Measurements from ENCODE around the gene PPP1R14B. TPM values are rescaled to one million over a fixed set of nuclear protein-coding genes. Genes with fewer than 3 reads are reported as not detected.

PPP1R14B gene
- total and polyA plus RNA-seq, 2 of the 13 experiments (the other 11 are each of a cell fraction or from before 2014, with no cell fraction given): 110 to 148 TPM

DNA sequence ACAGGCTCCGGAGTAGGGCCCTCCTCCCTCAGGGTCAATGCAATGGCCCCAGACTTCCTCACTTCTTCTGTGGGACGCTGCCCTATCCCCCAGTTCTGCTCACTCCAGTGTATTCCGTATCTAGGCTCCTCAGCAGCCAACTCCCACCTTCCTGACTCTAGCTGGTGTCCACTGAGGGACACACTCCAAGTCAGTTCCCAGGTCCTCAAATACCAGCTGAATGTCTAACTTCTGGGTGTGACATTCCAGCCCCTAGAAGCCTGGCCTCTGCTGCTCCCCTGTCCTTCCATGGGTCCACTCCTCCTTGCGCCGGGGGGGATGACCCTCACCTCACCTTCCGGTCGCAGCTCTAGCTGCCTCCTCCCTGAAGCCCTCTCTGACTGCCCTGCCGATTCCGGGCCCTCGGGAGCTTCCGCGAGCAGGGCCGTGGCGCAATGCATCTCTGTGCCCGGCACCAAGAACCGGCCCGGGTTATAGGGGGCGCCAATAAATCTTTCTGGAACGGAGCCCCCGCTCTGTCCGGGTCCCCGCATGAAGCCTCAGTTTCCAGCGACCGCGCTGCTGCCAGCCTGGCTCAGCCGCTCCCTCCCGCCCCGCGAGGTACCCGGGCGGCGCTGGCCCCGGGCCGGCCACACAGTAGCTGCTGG is 22.3 kb upstream of the PPP1R14B start (continued):
- peak; percentile 50; the same call in 1 of the 2 replicates for TF ChIP-seq KDM1A (CRISPR knock-in tag; IDR thresholded peaks at IDR 0.05)
- no peak for TF ChIP-seq SPEN (CRISPR knock-in tag; IDR thresholded peaks at IDR 0.05; ENCODE audit: low read depth)
- peak; percentile 76 for TF ChIP-seq TEAD3 (CRISPR knock-in tag; optimal IDR thresholded peaks at IDR 0.05; ENCODE audit: borderline replicate concordance)
- no peak for TF ChIP-seq SRSF1 (optimal IDR thresholded peaks at IDR 0.05; ENCODE audit: low read depth, low read length)
- peak; percentile 78; the same call in 1 of the 2 replicates for TF ChIP-seq ZNF841 (CRISPR knock-in tag; IDR thresholded peaks at IDR 0.05; ENCODE audit: borderline replicate concordance)
- 0 out of 2 replicates have a peak, but pooled peaks have one; percentile 23 for TF ChIP-seq CEBPB (IDR thresholded peaks at IDR 0.05; ENCODE audit: borderline replicate concordance, low read depth, low read length)
- TF ChIP-seq YEATS2 (CRISPR knock-in tag; IDR thresholded peaks at IDR 0.05; ENCODE audit: borderline replicate concordance): no peak
- TF ChIP-seq CREM (IDR thresholded peaks at IDR 0.05): 0 out of 2 replicates have a peak, but pooled peaks have one; percentile 33
- TF ChIP-seq CREM (CRISPR knock-in tag; IDR thresholded peaks at IDR 0.05): no peak
- TF ChIP-seq, protein P1, sequence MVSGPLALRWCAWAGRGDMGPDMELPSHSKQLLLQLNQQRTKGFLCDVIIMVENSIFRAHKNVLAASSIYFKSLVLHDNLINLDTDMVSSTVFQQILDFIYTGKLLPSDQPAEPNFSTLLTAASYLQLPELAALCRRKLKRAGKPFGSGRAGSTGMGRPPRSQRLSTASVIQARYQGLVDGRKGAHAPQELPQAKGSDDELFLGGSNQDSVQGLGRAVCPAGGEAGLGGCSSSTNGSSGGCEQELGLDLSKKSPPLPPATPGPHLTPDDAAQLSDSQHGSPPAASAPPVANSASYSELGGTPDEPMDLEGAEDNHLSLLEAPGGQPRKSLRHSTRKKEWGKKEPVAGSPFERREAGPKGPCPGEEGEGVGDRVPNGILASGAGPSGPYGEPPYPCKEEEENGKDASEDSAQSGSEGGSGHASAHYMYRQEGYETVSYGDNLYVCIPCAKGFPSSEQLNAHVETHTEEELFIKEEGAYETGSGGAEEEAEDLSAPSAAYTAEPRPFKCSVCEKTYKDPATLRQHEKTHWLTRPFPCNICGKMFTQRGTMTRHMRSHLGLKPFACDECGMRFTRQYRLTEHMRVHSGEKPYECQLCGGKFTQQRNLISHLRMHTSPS (CRISPR knock-in tag; IDR thresholded peaks at IDR 0.05; ENCODE audit: low read depth): 0 out of 2 replicates have a peak, but pooled peaks have one; percentile 21
- peak; percentile 12; the same call in 1 of the 2 replicates for TF ChIP-seq ZSCAN9 (CRISPR knock-in tag; IDR thresholded peaks at IDR 0.05; ENCODE audit: borderline replicate concordance)
- TF ChIP-seq, protein P2, sequence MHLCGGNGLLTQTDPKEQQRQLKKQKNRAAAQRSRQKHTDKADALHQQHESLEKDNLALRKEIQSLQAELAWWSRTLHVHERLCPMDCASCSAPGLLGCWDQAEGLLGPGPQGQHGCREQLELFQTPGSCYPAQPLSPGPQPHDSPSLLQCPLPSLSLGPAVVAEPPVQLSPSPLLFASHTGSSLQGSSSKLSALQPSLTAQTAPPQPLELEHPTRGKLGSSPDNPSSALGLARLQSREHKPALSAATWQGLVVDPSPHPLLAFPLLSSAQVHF (CRISPR knock-in tag; IDR thresholded peaks at IDR 0.05): peak; percentile 75; the same call in 1 of the 2 replicates
- TF ChIP-seq MAF1 (CRISPR knock-in tag; IDR thresholded peaks at IDR 0.05; ENCODE audit: borderline replicate concordance): peak; percentile 14
- TF ChIP-seq SIX1 (CRISPR knock-in tag; IDR thresholded peaks at IDR 0.05; ENCODE audit: borderline replicate concordance): no peak
- TF ChIP-seq, protein P3, sequence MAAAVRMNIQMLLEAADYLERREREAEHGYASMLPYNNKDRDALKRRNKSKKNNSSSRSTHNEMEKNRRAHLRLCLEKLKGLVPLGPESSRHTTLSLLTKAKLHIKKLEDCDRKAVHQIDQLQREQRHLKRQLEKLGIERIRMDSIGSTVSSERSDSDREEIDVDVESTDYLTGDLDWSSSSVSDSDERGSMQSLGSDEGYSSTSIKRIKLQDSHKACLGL (CRISPR knock-in tag; IDR thresholded peaks at IDR 0.05): 0 out of 2 replicates have a peak, but pooled peaks have one; percentile 39
- TF ChIP-seq, protein P4, sequence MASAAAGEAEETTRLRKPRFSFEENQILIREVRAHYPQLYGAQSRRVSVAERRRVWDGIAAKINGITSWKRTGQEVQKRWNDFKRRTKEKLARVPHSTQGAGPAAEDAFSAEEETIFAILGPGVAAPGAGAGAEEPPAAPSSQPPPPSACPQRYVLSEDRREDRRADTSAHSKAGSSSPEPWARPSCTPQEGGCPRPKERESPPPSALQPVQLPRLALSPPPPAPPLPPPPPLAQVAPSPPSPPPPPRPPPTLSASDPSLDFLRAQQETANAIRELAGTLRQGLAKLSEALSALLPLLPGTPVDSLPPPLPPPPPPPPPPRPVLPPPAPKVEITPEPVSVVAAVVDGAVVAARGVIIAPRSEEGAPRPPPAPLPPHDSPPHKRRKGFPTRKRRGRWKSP (CRISPR knock-in tag; IDR thresholded peaks at IDR 0.05): peak; percentile 51; the same call in 1 of the 2 replicates
- TF ChIP-seq, protein P5, sequence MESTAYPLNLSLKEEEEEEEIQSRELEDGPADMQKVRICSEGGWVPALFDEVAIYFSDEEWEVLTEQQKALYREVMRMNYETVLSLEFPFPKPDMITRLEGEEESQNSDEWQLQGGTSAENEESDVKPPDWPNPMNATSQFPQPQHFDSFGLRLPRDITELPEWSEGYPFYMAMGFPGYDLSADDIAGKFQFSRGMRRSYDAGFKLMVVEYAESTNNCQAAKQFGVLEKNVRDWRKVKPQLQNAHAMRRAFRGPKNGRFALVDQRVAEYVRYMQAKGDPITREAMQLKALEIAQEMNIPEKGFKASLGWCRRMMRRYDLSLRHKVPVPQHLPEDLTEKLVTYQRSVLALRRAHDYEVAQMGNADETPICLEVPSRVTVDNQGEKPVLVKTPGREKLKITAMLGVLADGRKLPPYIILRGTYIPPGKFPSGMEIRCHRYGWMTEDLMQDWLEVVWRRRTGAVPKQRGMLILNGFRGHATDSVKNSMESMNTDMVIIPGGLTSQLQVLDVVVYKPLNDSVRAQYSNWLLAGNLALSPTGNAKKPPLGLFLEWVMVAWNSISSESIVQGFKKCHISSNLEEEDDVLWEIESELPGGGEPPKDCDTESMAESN (CRISPR knock-in tag; conservative IDR thresholded peaks at IDR 0.05): peak; percentile 15; the same call in 1 of the 2 replicates
- 0 out of 2 replicates have a peak, but pooled peaks have one; percentile 29 for TF ChIP-seq ELF1 (CRISPR knock-in tag; IDR thresholded peaks at IDR 0.05)
- 0 out of 2 replicates have a peak, but pooled peaks have one; percentile 19 for TF ChIP-seq ZNF234 (CRISPR knock-in tag; conservative IDR thresholded peaks at IDR 0.05)
- 0 out of 2 replicates have a peak, but pooled peaks have one; percentile 70 for TF ChIP-seq ZNF768 (CRISPR knock-in tag; IDR thresholded peaks at IDR 0.05)
- peak; percentile 95 for TF ChIP-seq ZMYM3 (CRISPR knock-in tag; IDR thresholded peaks at IDR 0.05)

All from HepG2 (cell line).